A673 (cell line): Measurements from ENCODE around the gene GPATCH2L.

Source experiments
- EZH2 ChIP-seq: fragments of 200-600 bp; sonication (generic); IDR thresholded peaks from 2 replicates; pipeline ENCODE4 v1.6.1; 2017; ENCODE audit warnings: borderline replicate concordance, low read depth, mild to moderate bottlenecking, mixed read lengths, antibody characterized with exemption, low read length; ENCODE audit not compliant: poor library complexity, severe bottlenecking
- TF ChIP-seq, protein P1 (sequence below): fragments of 300-800, 200-600 bp; sonication (generic); conservative IDR thresholded peaks from 2 replicates; pipeline ENCODE4 v1.5.1; 2017; ENCODE audit warnings: low read depth, mild to moderate bottlenecking, antibody characterized with exemption, low read length, moderate library complexity, mixed read lengths

DNA sequence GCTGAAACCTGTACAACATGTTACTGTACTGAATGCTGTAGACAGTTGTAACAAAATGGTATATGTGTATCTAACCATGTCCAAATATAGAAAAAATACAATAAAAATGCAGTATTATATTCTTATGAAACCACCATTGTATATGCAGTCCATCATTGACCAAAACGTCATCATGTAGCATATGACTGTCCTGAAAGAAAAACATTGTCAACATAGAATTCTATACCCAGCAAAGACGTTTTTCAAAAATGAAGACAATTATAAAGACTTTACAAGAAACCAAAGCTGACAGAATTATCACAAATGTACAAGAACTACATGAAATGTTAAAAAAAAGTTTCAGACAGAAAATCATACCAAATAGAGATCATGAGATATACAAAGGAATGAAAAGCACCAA lies 8.1 kb upstream of the GPATCH2L start:
- TF ChIP-seq, protein P1, sequence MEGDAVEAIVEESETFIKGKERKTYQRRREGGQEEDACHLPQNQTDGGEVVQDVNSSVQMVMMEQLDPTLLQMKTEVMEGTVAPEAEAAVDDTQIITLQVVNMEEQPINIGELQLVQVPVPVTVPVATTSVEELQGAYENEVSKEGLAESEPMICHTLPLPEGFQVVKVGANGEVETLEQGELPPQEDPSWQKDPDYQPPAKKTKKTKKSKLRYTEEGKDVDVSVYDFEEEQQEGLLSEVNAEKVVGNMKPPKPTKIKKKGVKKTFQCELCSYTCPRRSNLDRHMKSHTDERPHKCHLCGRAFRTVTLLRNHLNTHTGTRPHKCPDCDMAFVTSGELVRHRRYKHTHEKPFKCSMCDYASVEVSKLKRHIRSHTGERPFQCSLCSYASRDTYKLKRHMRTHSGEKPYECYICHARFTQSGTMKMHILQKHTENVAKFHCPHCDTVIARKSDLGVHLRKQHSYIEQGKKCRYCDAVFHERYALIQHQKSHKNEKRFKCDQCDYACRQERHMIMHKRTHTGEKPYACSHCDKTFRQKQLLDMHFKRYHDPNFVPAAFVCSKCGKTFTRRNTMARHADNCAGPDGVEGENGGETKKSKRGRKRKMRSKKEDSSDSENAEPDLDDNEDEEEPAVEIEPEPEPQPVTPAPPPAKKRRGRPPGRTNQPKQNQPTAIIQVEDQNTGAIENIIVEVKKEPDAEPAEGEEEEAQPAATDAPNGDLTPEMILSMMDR = no peak
- no peak for TF ChIP-seq EZH2
